Hypothalamus (tissue), 51 donors: ENCODE results near the gene ATF7IP2.
"Not testable (repeated sequence)": the region's sequence is repeated elsewhere in the genome, so short reads cannot be mapped to it uniquely, and the experiment has no call there.

Source experiments
- DNase-seq, 51 donors: peaks; one replicate each; lab custom pipeline; 2025; lab: John Stamatoyannopoulos, UW

ATF7IP2 gene, protein sequence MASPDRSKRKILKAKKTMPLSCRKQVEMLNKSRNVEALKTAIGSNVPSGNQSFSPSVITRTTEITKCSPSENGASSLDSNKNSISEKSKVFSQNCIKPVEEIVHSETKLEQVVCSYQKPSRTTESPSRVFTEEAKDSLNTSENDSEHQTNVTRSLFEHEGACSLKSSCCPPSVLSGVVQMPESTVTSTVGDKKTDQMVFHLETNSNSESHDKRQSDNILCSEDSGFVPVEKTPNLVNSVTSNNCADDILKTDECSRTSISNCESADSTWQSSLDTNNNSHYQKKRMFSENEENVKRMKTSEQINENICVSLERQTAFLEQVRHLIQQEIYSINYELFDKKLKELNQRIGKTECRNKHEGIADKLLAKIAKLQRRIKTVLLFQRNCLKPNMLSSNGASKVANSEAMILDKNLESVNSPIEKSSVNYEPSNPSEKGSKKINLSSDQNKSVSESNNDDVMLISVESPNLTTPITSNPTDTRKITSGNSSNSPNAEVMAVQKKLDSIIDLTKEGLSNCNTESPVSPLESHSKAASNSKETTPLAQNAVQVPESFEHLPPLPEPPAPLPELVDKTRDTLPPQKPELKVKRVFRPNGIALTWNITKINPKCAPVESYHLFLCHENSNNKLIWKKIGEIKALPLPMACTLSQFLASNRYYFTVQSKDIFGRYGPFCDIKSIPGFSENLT

DNA sequence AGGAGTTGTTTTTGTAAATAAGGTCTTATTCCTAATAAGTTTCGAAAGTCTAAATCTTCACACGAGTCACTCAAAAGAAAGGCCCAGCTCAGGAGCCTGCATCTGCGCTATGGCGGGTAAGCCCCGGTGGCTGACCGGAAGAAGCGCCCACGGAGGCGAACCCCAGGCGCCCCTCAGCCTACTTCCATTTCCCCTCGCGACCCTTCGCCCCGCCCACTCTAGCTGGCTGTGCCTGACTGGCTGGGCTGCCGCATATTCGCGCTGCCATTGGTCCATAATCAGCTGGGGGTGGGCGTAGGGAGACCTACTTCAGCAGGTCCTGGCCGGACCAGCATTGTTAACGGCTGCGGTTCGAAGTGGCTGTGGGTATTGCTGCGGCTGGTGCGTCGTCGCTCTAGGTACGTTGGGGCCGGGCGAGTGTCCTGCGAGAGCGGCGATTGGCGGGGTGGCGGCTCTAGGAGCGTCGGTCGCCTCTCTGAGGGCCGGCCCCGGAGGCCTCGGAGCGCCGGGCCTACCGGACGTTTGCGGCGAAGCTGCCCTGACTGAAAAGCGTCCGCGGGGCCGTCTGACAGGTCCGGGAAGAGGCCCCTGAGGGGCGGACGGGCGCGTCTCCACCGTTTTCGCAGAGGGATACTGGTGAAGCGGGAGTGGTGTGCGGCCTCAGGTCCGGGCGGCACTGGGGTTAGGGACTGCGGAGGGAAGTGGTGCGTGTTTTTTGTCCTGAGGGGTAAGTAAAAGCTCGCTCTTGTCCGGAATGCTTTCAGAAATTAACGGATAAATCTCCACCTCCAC is at the start of gene ATF7IP2:
Gene ATF7IP2, plus strand, starts transcription at position 337 of the 792 bp plus-strand sequence. CDS start 44,560 bp downstream, outside the sequence.
- peak; percentile 7 to 84 (median 64) for DNase-seq

DNA sequence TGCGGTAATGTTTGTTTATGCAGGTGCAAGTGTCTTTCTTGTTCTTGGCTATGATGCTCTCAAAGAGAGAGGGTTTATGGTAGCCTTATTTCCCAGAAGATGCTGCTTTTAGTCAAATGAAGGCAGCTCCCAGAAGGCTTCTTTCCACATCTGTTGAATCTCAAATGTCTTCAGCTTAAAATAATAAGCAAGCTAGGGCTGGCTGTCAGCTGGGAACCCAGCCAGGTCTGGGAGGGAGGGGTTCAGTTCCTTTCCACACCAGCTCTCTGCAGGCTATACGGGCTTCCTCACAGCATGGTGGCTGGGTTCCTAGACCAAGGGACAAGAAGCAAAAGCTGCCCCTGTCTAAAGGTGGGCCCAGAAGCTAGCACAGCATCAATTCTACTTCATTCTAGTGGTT is 47.4 kb upstream of the ATF7IP2 start:
- DNase-seq: no peak

DNA sequence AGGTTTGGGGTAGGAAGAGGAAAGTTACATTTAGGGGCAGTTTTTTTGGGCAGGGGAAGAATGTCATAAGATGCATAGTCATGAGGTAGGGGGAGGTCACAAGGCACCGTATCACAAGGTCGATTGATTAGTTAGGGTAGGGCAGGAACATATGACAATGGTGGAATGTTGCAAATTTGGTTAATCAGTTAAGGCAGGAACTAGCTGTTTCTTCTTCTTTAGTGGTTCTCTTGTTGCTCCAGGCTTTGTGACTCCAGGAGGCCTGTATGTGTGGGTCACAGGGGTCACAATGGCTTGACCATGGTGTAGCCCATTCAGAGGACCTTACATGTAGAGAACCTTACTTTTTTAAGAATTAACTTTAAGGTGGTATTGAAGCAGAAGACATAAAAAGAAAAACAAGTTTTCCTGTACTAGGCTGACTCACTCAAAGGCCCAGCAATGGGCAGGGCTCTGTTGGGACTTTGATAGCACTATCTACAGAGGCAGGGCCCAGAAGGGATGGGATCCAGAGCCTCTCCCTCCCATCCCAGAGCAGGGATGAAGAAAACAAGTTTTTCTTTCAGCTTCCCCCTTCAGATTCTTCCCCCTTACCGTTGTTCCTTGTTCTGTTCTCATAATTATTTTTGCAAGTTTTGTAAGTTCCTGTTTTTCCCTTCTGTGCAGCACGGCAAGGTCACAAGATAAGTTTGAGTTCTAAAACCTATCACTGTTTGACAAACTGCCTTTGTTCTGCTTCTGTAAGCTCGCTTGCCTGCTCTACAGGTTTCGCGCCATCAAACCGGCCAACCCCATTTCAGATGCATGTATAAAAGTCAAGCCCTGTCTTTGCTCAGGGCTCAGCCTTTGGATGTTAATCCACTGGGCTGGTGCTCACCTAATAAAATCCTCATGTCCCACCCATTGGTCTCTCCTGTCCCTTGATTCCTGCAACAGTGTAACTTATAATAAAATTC is 45.8 kb upstream of the ATF7IP2 start:
- no peak for DNase-seq

DNA sequence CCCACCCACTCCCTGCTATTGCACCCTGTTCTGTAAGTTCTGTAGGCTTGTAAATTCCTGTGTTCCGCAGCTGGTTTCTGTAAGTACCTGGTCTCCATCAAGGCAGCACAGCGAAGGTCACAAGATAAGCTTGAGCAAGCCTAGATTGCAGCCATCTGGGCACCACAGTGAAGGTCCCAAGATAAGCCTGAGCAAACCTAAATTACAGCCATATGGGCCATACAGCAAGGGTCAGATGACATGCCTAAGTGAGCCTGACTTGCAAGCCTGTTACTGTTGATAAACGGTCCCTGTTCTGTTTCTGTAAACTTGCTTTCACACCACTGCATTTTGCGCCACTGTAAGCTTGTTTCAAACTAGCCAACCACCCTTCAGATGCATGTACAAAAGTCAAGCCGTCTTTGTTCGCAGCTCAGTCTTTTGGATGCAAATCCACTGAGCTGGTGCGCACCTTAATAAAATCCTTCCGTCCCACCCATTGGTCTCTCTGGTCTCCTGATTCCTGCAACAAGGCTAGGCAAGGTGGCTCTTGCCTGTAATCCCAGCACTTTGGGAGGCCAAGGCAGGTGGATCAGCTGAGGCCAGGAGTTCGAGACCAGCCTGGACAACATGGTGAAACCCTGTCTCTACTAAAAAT is 42.6 kb upstream of the ATF7IP2 start:
- DNase-seq: no peak

DNA sequence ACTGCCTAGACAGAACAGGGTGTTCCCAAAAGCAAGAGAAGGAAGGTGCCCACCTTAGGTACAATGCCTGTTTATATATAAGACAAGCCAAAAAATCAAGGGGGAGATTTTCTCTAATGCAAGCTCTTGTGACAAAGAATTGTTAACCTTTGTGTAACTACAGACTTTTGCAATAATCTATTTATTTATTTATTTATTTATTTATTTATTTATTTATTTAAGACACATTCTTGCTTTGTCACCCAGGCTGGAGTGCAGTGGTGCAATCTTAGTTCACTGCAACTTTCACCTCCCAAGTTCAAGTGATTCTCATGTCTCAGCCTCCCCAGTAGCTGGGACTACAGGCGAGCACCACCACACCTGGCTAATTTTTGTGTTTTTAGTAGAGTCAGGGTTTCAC is 41.2 kb upstream of the ATF7IP2 start:
- not testable (repeated sequence) for DNase-seq

DNA sequence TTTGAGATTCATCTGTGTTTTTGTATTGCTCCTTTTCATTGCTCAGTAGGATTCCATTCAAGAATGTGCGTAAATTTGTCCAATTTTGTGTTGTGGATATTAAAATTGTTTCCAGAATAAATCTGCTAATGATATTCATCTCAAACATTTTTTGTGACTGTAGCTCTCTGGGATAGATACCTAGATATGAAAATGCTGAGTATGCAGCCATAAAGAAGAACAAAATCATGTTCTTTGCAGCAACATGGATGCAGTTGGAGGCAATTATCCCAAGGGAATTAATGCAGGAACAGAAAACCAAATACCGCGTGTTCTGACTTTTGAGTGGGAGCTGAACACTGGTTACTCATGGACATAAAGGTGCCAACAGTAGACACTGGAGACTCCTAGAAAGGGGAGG is 40.2 kb upstream of the ATF7IP2 start:
- no peak for DNase-seq

DNA sequence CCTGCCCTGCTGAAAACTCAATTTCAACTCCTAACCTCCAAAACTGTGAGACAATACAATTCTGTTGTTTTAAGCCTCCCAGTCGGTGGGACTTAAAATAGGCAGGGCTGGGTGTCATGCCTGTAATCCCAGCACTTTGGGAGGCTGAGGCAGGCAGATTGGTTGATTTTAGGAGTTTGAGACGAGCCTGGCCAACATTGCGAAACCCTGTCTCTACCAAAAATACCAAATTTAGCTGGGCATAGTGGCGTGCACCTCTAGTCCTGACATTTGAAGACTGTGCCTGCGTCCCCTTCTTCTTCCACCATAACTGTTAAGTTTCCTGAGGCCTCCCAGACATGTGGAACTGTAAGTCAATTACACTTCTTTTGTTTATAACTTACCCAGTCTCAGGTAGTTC is 36.0 kb upstream of the ATF7IP2 start:
- DNase-seq: no peak

DNA sequence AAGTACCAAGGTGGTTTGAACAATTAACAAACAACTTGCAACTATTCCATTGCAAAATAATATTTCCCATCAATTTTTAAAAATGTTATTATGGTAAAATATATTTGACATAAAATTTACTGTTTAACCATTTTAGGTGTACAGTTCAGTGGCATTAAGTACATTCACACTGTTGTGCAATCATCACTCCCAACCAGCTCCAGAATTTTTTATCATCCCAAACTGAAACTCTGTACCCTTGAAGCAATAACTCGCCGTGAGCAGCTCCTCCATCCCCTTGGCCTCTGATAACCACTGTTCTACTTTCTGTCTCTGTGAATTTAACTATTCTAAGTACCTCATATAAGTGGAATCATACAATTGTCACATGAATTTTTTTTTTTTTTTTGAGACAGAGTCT is 33.6 kb upstream of the ATF7IP2 start:
- DNase-seq: no peak

DNA sequence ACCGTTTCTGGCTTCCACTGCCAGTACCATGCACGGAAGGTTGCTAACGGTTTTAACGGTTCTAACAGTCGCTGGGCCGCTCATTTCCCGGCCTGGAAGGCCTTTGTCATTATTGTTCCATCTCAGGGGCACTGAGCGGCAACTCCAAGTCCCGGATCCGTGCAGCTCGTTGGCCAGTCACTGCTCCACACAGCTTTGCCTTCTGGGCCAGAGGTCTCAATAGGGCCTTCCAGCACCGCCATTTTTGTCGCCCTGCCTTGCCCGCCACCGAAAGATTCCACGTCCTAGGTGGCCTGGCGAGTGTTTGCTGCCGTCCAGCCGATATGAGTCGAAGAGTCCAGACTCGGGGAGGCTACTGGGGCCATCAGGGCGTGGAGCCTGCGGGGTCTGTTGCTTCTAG is 30.3 kb upstream of the ATF7IP2 start:
- no peak for DNase-seq

DNA sequence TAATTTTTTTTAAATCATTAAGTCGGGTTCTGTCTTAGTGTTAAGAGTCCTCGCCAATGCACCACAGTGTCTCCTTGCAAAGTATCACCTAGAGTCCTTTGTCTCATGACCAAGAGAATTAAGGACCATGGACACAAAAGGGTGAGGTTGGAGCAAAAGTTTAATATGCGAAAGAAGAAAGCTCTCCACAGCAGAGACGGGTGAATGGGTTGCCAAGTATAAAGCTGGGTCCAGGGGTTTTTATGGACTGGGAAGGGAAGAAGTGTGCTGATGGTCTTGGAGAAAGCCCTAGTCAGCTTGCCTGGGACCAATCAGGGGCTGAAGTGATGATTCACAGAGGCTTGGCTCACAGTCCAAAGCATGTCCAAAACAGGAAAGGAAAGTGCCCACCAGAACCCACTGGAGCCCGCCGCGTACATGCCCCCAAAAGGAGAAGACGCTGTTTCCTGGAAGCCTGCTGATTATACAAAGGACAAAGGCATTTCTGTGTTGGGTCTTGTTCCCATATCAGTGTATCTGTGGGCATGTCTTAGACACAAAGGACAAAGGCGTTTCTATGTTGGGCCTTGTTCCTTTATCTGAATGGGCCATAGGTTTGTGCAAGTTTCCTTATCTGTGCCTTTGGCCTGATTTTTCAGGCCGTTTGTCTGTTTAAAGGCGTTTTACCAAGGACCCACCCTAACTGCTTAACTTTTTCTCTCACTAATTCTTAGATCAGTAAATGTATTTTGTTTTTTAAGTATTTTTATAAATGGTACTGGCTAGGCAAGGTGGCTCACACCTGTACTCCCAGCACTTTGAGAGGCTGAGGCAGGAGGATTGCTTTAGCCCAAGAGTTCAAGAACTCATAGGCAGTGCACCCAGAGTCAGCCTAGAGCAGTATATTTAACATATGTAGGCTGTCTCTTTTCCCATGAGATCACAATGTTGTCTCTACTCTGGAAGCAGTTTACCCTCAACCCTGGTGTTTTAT is 28.7 kb upstream of the ATF7IP2 start:
- no peak for DNase-seq

DNA sequence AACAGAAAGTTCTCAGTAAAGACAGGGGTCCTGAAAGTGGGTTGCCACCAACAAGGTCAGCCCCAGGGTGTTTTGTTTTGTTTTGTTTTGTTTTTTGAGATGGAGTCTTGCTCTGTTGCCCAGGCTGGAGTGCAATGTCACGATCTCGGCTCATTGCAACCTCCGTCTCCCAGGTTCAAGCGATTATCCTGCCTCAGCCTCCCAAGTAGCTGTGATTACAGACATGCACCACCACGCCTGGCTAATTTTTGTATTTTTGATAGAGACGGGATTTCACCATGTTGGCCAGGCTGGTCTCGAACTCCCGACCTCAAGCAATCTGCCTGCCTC is 24.1 kb upstream of the ATF7IP2 start:
- not testable (repeated sequence) for DNase-seq

DNA sequence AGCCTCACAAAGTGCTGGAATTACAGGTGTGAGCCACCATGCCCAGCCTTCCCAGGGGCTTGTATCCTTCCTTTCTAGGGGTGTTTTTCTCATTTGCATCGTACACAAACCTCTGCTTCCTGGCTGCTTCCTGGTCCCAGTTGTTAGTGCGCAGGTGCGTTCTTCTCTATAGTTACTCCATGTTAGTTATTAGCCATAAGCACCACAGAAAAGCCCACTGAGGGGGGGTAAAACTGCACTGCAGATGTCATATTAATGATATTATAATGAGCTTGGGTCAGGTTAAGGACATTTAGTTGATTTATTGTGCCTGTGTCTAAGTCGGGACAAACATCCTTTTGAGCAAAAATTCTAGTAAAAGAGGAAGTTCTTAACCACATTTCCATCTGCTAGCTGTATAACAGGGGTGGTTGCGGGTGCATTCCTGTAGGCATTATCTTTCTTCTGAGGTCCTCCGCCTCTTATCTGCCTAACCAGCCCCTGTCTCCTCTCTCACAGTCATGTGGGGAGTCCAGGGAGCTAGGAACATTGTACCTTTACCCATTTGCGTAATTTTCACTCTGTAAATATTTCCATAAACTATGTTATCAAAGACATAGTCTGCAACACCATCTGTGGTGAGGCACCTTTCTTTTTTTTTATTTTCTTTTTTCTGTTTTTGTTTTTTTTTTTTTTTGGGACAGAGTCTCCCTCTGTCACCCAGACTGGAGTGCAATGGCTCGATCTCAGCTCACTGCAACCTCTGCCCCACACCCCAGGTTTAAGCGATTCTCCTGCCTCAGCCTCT is 23.6 kb upstream of the ATF7IP2 start:
- DNase-seq: no peak

DNA sequence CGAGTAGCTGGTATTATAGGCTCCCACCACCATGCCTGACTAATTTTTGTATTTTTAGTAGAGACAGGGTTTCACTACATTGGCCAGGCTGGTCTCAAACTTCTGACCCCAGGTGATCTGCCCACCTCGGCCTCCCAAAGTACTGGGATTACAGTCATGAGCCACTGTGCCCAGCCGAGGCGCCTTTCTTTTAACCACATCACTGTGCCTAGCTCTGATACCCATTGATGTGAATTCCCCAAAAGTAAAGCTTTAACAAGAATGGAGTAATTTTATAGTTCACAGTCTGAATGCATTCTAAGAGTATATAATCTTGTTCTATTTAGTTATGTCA is 23.0 kb upstream of the ATF7IP2 start:
- not testable (repeated sequence) for DNase-seq

DNA sequence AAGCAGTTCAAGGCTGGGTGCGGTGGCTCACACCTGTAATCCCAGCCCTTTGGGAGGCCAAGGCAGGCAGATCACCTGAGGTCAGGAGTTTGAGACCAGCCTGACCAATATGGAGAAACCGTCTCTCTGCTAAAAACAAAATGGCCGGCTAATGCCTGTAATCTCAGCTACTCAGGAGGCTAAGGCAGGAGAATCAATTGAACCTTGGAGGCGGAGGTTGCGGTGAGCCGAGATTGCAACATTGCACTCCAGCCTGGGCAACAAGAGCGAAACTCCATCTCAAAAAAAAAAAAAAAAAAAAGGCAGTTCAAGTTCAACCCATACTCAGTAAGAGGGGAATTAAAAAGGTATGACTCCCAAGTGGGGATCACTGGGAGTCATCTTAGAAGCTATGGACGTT is 19.2 kb upstream of the ATF7IP2 start:
- not testable (repeated sequence) for DNase-seq

DNA sequence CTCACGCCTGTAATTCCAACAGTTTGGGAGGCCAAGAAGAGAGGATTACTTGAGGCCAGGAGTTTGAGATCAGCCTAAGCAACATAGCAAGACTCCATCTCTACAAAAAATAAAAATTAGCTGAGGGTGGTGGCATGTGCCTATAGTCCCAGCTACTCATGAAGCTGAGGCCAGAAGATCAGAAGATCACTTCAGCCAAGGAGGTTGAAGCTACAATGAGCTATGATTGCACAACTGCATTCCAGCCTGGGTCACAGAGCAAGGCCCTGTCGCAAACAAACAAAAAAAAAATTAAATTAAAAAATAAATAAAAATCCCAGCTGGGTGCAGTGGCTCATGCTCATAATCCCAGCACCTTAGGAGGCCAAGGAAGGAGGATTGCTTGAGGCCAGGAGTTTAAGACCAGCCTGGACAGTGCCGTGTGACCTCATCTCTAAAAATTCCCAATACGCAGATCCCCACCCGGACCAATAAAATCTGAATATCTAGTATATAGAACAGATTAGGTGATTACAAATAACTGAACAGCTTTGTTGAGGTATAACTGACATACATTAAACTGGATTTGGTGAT is 18.2 kb upstream of the ATF7IP2 start:
- no peak for DNase-seq

DNA sequence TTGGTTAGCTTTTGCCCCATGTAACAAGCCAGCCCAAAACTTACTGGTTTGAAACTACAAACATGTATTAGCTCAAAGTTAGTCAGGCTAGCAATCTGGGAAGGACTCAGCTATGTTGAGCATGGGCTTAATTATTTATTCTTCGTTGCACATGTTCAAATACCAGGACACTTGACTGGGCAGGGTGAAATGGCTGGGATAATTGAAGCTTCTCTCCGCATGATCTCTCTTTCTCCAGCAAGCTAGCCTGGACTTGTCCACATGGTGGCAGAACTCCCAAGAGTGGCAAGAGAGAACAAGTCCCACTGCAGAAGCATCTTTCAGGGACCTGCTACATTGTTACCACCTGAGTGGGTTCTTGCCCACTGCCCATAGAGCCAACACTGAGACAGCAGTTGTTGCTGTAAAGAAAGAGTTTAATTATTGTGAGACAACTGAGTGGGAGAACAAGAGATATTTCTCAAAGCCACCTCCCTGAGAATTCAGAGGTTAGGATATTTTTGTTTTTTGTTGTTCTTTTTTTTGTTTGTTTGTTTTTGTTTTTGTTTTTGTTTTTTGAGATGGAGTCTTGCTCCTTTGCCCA is 16.8 kb upstream of the ATF7IP2 start:
- no peak for DNase-seq

DNA sequence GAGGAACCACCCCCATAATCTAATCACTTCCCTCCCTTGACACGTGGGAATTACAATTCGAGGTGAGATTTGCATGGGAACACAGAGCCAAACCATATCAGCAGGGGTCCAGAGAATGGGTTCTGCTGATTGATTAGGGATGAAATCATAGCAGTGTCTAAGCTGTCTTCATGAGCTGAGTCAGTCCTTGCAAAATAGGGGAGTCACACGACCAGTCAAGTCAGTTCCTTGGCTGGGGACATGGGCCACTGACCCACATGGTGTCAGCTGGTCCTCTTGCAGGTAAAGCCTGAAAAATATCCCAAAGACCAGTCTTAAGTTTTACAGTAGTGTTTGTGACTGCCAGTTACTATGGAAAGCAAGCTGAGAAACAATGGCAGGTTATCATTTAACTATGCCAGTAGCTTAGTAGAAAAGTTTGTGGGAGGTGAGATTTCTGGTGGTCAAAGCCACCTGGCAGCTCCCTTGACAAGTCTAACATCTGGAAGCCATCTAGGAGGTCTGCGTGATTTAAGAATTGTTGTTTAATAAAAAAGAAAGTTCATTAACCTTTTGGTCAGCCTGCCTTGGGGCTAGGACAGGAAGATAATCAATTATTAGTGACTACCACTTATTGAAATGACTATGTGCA is 15.7 kb upstream of the ATF7IP2 start:
- no peak for DNase-seq
